SJSA1 (cell line): ENCODE data around the gene APBB2. TPM values are rescaled to one million over a fixed set of nuclear protein-coding genes. Genes with fewer than 3 reads are reported as not detected.

Experiments
- DNase-seq, 2 experiments: peaks; one replicate each; pipeline ENCODE4 v3.0.0-alpha.2; 2015 to 2020; ENCODE audit warnings: low spot score in 2 of 2, low read depth in 1 of 2
- H3K27ac ChIP-seq: fragments of 250-450 bp; sonication (Bioruptor Pico); 2 replicates; pipeline ENCODE4 v1.5.1; 2020; ENCODE audit warnings: mild to moderate bottlenecking, moderate library complexity
- H3K27me3 ChIP-seq: fragments of 250-450 bp; sonication (Bioruptor Pico); replicated peaks from 2 replicates; pipeline ENCODE4 v1.5.1; 2020; ENCODE audit warnings: mild to moderate bottlenecking, moderate library complexity
- H3K36me3 ChIP-seq: fragments of 250-450 bp; sonication (Bioruptor Pico); 2 replicates; pipeline ENCODE4 v1.5.1; 2020; ENCODE audit warnings: mild to moderate bottlenecking
- H3K4me1 ChIP-seq: fragments of 250-450 bp; sonication (Bioruptor Pico); replicated peaks from 2 replicates; pipeline ENCODE4 v1.6.1; 2021; ENCODE audit warnings: mild to moderate bottlenecking
- H3K4me3 ChIP-seq: fragments of 250-450 bp; sonication (Bioruptor Pico); 2 replicates; pipeline ENCODE4 v1.5.1; 2020; ENCODE audit warnings: mild to moderate bottlenecking
- H3K9me3 ChIP-seq: fragments of 250-450 bp; sonication (Bioruptor Pico); replicated peaks from 2 replicates; pipeline ENCODE4 v1.5.1; 2020; ENCODE audit warnings: mild to moderate bottlenecking
- total RNA-seq: library from RNA; depleted of rRNA; stranded (reverse); fragments of >200 nt; shearing (Covaris generic); gene quantifications from 2 replicates; pipeline ENCODE4 v1.2.3, GENCODE V29; 2014

APBB2 gene
- total RNA-seq, 1 experiment from 2014 or later = 12.9 TPM

DNA sequence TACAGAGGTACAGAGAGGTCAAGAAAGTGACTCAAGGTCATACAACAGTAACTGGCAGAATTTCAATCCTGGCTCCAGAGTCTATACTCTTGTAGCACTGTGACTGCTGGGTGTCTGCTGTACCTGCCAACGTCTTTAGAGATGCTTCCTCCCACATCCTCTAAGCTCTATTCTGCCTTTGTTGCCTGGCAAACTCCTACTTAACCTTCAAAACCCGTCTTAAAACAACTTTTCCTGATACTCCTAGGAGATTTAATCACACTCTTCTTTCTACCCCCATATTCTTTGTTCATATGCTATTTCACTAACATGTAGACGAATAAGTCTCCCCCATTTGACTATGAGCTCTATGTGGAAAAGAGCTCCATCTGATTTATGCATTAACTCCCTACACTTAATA lies 16.8 kb downstream of the APBB2 start:
- no peak overlapping the region for H3K27ac ChIP-seq
- DNase-seq = no peak

DNA sequence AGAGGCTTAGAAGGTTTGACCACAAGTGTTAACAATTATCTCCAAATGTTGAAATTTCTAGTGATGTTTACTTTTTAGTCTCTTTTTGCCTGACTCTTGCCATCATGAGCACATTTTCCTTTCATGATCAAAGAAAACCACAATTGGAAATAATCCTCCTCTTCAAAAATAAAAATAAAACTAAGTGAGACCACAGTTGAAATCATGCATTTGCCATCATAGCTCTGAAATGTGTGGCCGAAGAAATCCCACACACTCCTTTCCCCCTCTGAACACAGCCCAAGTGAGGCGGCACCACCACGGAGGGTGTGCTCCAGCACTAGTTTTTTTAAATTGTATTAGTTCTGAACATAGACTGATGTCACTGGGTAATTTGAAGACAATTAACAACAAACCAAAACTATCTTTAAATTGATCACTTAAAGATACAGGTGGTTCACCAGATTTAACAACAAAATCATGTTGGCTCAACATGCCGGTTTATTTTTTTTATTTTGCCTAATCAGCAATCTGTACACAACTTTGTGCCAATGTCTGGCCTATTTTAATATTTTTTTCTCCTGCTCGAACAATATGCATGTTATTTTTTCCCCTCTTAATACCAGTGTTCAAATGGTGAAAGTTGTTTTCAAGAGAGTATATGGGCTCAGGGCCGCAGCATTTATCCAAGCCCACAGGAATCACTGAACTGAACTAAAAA lies 17.6 kb downstream of the APBB2 start:
- DNase-seq = no peak
- Histone ChIP-seq H3K4me3 (no peak overlapping the region), H3K9me3 (no peaks in the 10 kb centered on the region), H3K4me1 (no peaks in the 10 kb centered on the region), H3K36me3 (no peaks in the 10 kb centered on the region), H3K27me3 (no peaks in the 10 kb centered on the region), H3K27ac (no peak overlapping the region)

More for the DNA sequence above, 16.8 kb downstream of the APBB2 start:
- Histone ChIP-seq H3K27me3 (no peaks in the 10 kb centered on the region), H3K9me3 (no peaks in the 10 kb centered on the region), H3K36me3 (no peaks in the 10 kb centered on the region), H3K4me3 (no peak overlapping the region), H3K4me1 (no peaks in the 10 kb centered on the region)

DNA sequence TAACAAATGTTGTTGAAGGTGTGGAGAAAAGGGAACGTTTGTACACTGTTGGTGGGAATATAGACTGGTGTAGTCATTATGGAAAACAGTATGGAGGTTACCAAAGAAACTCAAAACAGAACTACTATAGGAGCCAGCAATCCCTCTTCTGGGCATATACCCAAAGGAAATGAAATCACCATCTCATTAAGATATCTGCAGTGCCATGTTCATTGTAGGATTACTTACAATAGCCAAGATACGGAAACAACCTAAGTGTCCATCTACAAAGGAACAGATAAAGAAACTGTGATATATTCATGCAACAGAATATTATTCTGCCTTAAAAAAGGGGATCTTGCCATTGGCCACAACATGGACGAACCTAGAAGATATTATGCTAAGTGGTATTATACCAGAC lies 22.2 kb downstream of the APBB2 start:
- Histone ChIP-seq H3K36me3 (no peaks in the 10 kb centered on the region), H3K4me3 (no peak overlapping the region), H3K4me1 (no peaks in the 10 kb centered on the region), H3K9me3 (no peaks in the 10 kb centered on the region), H3K27me3 (no peaks in the 10 kb centered on the region), H3K27ac (no peak overlapping the region)
- DNase-seq = no peak

DNA sequence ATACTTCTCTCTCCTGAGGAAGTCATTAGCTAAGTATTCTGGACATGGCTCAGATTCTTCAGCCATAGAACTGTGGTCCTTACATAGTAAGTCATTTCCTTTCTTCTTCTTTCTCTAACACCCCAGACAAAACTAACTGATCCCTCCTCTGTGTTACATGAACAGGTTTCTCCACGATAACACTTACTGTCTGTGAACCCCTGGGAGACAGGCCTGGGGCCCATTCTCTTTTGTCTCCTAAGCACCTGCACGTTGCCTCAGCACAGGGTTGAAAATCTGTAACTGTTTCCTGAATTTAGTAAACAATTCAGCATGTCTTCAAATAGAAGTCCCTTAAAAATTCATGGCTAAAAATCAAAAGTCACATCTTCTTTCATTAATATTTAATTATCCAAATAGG lies 24.7 kb downstream of the APBB2 start:
- Histone ChIP-seq H3K4me1 (peaks cover 6% of the 10 kb centered on the region; the same call in 1 of the 2 replicates), H3K36me3 (no peaks in the 10 kb centered on the region), H3K27me3 (no peaks in the 10 kb centered on the region), H3K9me3 (no peaks in the 10 kb centered on the region), H3K27ac (no peak overlapping the region), H3K4me3 (no peak overlapping the region)
- DNase-seq = no peak

DNA sequence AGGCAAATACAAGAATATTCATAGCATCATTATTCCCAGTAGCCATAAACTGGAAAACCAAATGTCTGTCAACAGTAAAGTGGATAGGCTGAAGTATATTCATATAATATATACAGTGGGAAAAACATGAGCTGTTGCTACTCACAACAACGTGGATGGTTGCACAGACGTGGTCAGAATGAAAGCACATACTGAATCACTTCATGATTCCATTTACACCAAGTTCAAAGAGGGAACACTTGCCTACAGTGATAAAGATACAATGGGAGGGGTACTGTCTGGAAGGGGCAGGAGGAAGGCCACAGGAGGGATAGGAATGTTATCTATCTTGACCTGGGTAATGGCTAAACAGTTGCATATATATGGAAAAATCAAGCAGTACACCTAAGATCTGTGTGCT lies 25.3 kb downstream of the APBB2 start:
- DNase-seq = no peak
- no peak overlapping the region for H3K4me3 ChIP-seq
- H3K27me3 ChIP-seq = no peaks in the 10 kb centered on the region
- no peaks in the 10 kb centered on the region for H3K9me3 ChIP-seq
- H3K4me1 ChIP-seq = peaks cover 6% of the 10 kb centered on the region; the same call in 1 of the 2 replicates
- H3K36me3 ChIP-seq = no peaks in the 10 kb centered on the region
- no peak overlapping the region for H3K27ac ChIP-seq

DNA sequence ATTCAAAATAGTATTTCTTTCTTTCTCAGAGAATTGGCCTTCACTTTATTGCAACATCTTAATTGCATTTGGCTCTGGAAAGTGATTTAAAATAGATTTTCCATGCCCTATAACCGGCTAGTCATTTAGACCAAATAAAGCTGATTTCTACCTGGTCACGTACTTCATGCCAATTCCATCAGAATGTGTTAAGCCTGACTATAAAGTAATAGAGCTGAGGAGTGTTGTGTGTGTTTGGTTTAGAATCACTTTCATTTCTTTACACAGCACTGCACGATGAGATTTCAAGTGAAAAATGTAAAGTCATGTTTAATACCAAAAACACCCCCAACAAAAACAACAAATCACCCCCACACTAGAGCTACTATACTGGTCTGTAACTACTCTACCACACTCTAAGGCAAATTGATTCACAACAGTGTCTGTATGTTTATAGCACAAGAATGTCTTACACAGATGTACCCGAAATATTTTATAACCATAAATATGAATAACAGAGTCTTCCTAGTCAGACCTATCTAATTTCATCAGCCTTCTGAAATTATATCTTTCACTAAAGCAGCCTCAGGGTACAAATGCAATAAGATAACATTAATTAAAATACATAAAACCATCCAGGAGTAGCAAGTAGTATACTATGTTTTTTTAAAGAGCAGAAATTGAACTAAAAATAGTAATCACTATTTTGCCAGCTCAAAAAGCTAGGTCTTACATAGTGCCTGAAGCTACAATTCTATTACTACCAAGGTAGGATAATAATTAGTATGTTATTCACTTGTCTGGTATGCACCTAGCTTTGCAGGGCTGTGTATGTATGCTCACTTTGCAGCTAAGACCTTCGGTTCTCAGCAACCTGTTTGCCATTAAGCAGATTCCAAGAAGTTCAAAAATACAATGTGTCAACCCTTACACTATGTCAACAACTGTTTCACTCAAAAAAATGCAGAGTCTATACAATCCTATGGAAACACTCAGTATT lies 28.4 kb downstream of the APBB2 start:
- Histone ChIP-seq H3K4me1 (peaks cover 6% of the 10 kb centered on the region; the same call in 1 of the 2 replicates), H3K36me3 (no peaks in the 10 kb centered on the region), H3K9me3 (no peaks in the 10 kb centered on the region), H3K4me3 (no peak overlapping the region), H3K27ac (no peak overlapping the region), H3K27me3 (no peaks in the 10 kb centered on the region)
- DNase-seq = no peak

DNA sequence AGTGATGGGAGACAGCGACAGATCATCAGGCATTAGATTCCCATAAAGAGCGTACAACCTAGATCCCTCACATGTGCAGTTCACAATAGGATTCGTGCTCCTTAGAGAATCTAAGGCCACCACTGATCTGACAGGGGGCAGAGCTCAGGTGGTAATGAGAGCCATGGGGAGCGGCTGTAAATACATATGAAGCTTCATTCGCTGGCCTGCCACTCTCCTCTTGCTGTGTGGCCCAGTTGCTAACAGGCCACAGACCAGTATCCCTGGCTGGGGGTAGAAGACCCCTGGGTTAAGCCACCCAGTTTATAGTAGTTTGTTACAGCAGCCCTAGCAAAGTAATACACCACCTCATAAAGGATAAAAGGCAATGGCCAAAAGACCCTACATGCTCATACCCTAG lies 30.3 kb downstream of the APBB2 start:
- peaks cover 7% of the 10 kb centered on the region for H3K4me1 ChIP-seq
- H3K4me3 ChIP-seq = no peak overlapping the region
- no peaks in the 10 kb centered on the region for H3K27me3 ChIP-seq
- H3K36me3 ChIP-seq = no peaks in the 10 kb centered on the region
- no peak overlapping the region for H3K27ac ChIP-seq
- no peak for DNase-seq
- H3K9me3 ChIP-seq = no peaks in the 10 kb centered on the region

DNA sequence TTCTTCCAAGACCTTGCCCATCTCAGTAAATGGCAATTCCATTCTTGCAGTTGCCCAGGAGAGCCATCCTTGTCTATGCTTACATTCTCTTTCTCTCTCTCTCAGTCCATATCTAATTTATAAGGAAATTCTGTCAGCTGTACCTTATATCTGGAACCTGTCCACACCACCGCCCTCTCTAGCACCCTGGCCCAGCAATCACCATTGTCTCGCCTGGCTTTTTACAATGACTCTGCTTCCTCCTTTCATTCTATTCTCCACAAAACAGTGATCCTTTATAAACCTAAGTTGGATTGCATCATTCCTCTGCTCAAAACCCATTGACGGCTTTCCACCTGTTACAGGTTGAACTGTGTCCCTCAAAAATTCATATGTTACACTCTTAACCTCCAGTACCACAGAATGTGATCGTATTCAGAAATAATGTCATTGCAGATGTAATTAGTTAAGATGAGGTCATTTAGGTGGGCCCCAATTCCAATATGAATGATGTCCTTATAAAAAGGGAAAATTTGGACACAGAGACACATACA lies 31.3 kb downstream of the APBB2 start:
- Histone ChIP-seq H3K36me3 (no peaks in the 10 kb centered on the region), H3K4me1 (peaks cover 16% of the 10 kb centered on the region), H3K27me3 (no peaks in the 10 kb centered on the region), H3K27ac (no peak overlapping the region), H3K4me3 (no peak overlapping the region), H3K9me3 (no peaks in the 10 kb centered on the region)
- DNase-seq = no peak

DNA sequence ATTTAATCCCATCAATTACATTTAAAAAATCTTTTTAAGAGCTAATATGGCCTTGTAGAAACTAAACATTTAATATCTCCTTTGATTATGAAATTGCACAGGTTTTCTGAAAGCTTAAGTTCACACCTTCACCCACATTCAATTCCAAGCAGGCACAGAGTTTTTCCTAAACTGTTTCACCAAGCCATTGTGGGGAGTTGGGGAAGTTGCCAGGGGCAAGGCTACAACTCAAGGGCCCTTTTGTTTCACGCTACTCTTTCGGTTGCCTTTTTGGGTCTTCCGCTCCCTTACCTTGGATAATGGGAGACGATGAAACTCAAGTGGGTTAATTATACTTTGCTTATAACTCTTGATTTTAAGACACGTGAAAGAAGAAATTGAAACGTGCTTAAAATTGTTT lies 33.3 kb downstream of the APBB2 start:
- no peak overlapping the region for H3K4me3 ChIP-seq
- H3K36me3 ChIP-seq = no peaks in the 10 kb centered on the region
- no peaks in the 10 kb centered on the region for H3K27me3 ChIP-seq
- no peak overlapping the region for H3K27ac ChIP-seq
- peaks cover 30% of the 10 kb centered on the region for H3K4me1 ChIP-seq
- H3K9me3 ChIP-seq = no peaks in the 10 kb centered on the region
- no peak for DNase-seq

DNA sequence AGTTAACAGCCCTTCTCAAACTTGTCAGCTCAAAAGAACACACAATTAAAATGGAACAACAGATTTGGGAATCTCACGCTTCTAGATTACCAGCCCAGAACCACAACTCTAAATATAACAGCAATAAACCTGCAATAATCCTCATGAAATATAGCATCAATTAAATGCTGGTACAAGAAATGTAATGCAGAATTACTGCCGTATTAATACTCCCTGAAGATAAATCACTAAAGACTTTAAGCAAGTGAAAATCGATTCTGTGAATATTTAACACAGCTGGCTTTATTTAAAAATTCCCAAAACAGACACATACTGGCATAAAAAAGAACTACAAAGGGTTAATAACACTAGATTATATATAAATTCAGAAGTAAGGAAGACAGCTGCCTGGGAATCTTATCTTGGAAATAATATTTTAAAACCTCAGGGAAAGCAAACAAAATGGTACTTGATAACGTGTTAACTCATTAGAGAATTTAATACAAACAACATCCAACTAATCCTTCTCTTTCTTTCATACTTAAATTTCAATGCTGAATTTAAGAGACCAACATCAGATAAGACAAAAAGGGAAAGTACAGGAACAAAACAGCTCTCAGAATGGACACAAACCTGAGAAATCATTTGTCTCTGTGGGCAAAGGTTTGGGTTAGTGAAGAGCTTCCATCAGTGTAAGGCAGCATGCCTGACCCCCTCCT lies 34.7 kb downstream of the APBB2 start:
- DNase-seq = no peak
- no peaks in the 10 kb centered on the region for H3K9me3 ChIP-seq
- no peak overlapping the region for H3K27ac ChIP-seq
- peaks cover 34% of the 10 kb centered on the region for H3K4me1 ChIP-seq
- no peaks in the 10 kb centered on the region for H3K36me3 ChIP-seq
- no peaks in the 10 kb centered on the region for H3K27me3 ChIP-seq
- no peak overlapping the region for H3K4me3 ChIP-seq

DNA sequence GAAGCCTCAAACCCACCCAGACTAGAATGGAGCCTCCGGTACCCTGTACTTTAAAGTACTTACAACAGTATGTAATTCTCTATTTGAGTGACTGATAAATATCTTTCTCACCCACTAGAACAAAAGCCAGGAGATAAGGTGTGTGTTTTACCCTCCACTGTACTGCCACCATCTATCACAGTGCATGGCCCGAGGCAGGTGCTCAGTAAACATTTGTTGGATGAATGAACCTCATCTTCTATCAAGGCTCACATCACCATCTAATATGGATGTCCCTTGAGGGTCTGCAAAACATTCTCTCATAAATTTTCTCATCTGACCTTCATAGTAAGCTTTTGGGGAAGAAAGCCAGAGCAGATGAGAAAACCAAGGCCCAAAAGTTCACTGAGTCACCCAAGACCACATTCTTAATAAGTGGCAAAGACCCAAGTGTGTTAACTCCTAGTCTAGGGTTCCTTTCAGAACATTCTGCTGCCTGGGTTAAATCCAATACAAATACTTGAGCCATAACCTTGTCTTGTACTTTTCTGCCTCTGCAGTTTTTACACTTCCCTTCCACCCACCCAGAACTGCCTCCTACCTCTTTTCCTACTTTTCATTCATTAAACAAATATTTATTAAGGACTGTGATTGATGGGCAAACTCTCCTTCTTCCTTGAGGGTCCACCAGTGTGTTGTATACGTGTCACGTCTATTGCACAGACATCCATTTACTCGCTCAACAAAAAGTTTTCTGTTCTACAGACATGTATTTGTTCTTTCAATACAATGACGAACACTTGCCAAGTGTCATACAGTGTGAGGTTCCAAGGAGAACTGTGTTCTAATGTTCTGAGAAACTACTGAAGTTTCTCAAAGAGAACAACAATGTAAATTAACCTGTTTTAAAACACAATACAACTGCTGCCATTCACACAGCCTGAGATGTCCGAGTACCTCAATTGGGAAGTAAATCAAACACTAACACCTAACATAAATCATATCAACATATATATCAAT lies 35.7 kb downstream of the APBB2 start:
- Histone ChIP-seq H3K27ac (no peak overlapping the region), H3K9me3 (no peaks in the 10 kb centered on the region), H3K27me3 (no peaks in the 10 kb centered on the region), H3K4me1 (peaks cover 34% of the 10 kb centered on the region), H3K4me3 (no peak overlapping the region), H3K36me3 (no peaks in the 10 kb centered on the region)
- no peak for DNase-seq

DNA sequence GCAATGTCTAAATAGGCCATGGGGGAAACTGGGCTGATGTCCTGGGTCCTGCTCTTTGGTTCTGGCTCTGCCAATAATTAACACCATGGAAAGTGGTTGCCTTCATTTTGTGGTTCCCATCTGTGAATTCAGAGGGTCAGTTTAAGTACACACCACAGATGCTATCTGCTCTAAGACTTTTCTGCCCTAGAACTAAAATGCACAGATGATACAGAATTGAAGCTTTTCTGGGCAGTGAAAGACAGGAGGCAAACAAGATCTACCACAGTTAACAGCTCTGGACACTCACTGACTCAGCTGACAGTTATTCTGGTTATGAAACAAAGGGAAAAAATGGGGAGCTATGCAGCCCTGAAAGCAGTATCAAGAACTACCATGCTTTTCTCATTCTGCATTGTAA lies 37.3 kb downstream of the APBB2 start:
- Histone ChIP-seq H3K36me3 (no peaks in the 10 kb centered on the region), H3K4me1 (peaks cover 34% of the 10 kb centered on the region), H3K27ac (peak overlapping the region; percentile 51), H3K9me3 (no peaks in the 10 kb centered on the region), H3K4me3 (no peak overlapping the region), H3K27me3 (no peaks in the 10 kb centered on the region)
- DNase-seq = peak in 1 of 2 experiments; percentile 41

DNA sequence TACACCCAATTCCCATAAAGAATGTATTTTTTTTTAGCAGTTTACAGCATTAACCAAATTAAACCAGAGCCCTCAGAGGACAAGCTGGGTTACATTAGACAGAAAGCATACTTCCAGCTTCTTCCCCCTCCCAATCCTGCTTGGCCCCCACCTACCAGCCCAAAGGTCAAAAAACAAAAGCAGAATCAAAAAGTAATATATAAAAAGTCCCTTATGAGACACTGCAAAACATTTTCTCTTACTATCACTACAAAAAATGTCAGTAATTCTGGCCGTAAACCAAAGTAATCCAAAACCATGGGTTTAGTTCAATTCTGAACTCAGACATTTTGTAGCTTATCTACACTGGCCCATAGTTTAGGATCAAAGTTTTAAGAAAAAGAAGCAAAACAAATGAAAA lies 38.0 kb downstream of the APBB2 start:
- Histone ChIP-seq H3K9me3 (no peaks in the 10 kb centered on the region), H3K4me3 (no peak overlapping the region), H3K27me3 (no peaks in the 10 kb centered on the region), H3K4me1 (peaks cover 34% of the 10 kb centered on the region), H3K36me3 (no peaks in the 10 kb centered on the region), H3K27ac (peak overlapping the region; percentile 51)
- DNase-seq = peak in 1 of 2 experiments; percentile 22
